Activated CD4-positive, alpha-beta memory T cell treated with anti-CD3 and anti-CD28 coated beads for 36 hours (primary cell): ENCODE results near the gene NAA50. TPM values are rescaled to one million over a fixed set of nuclear protein-coding genes. Genes with fewer than 3 reads are reported as not detected.

Experiments
- CTCF ChIA-PET: fragments of 350-600 bp; sonication (Branson Sonifier 250); formaldehyde crosslinking; loops from one replicate; lab custom pipeline; 2021; ENCODE audit warnings: antibody characterized with exemption, inconsistent platforms; lab: Charles Lee
- POLR2A ChIA-PET: fragments of 350-600 bp; sonication (Branson Sonifier 250); formaldehyde crosslinking; loops from one replicate; lab custom pipeline; 2021; ENCODE audit warnings: antibody characterized with exemption; lab: Charles Lee
- DNase-seq: peaks from one replicate; pipeline ENCODE4 v3.0.0-alpha.2; 2020
- H3K27ac Mint-ChIP-seq: one replicate; pipeline ENCODE4 v1.8.0; 2021; ENCODE audit warnings: mixed read lengths
- H3K27me3 Mint-ChIP-seq: one replicate; pipeline ENCODE4 v1.8.0; 2021; ENCODE audit warnings: mixed read lengths
- H3K36me3 Mint-ChIP-seq: one replicate; pipeline ENCODE4 v1.8.0; 2021; ENCODE audit warnings: mixed read lengths
- H3K4me1 Mint-ChIP-seq: one replicate; pipeline ENCODE4 v1.8.0; 2021; ENCODE audit warnings: low read depth, mixed read lengths
- H3K4me3 Mint-ChIP-seq: one replicate; pipeline ENCODE4 v1.8.0; 2021; ENCODE audit warnings: mild to moderate bottlenecking, mixed read lengths
- H3K9me3 Mint-ChIP-seq: one replicate; pipeline ENCODE4 v1.8.0; 2021; ENCODE audit warnings: mixed read lengths
- intact Hi-C: fragments of 100-400 bp; cut with micrococcal nuclease; formaldehyde crosslinking; loops from one replicate; pipeline ENCODE4 v1.15.1; 2023
- total RNA-seq, 2 experiments: library from RNA; stranded (reverse); gene quantifications; one replicate each; pipeline ENCODE4 v1.2.3, GENCODE V29; 2021

NAA50 gene
- total RNA-seq, 2 experiments from 2014 or later, result 112 to 113 TPM

GRCh38 chr3:113684271-113684819 lies 61.7 kb downstream of the NAA50 start:
- no peaks in the 10 kb centered on the region for H3K4me1 Mint-ChIP-seq
- H3K9me3 Mint-ChIP-seq, result peaks cover 15% of the 10 kb centered on the region
- no peak for DNase-seq
- CTCF ChIA-PET, result no interaction called here
- POLR2A ChIA-PET, result no interaction called here
- H3K36me3 Mint-ChIP-seq, result peaks cover 18% of the 10 kb centered on the region
- intact Hi-C loops, result no loop called here
- H3K27ac Mint-ChIP-seq, result no peak overlapping the region
- no peak overlapping the region for H3K4me3 Mint-ChIP-seq
- H3K27me3 Mint-ChIP-seq, result no peaks in the 10 kb centered on the region

- POLR2A ChIA-PET, result interaction anchor here (2.0 kb wide), 1 partner anchor 15 kb away, joined by 5 read pairs; no protein-coding TSS in a partner anchor
- intact Hi-C loops, result no loop called here
- Mint-ChIP-seq H3K27ac (no peak overlapping the region), H3K36me3 (peaks cover 18% of the 10 kb centered on the region), H3K4me1 (peaks cover 3% of the 10 kb centered on the region), H3K4me3 (no peak overlapping the region), H3K27me3 (no peaks in the 10 kb centered on the region), H3K9me3 (no peaks in the 10 kb centered on the region)
- no peak for DNase-seq
- CTCF ChIA-PET, result no interaction called here
Measured at GRCh38 chr3:113678773-113679172, 67.3 kb downstream of the NAA50 start.

GRCh38 chr3:113677737-113678136 lies 68.3 kb downstream of the NAA50 start:
- H3K36me3 Mint-ChIP-seq, result peaks cover 16% of the 10 kb centered on the region
- intact Hi-C loops, result no loop called here
- peaks cover 3% of the 10 kb centered on the region for H3K4me1 Mint-ChIP-seq
- no peaks in the 10 kb centered on the region for H3K9me3 Mint-ChIP-seq
- DNase-seq, result no peak
- CTCF ChIA-PET, result no interaction called here
- H3K27ac Mint-ChIP-seq, result no peak overlapping the region
- no peaks in the 10 kb centered on the region for H3K27me3 Mint-ChIP-seq
- POLR2A ChIA-PET, result interaction anchor here (2.0 kb wide), 1 partner anchor 16 kb away, joined by 5 read pairs; no protein-coding TSS in a partner anchor
- no peak overlapping the region for H3K4me3 Mint-ChIP-seq

DNA sequence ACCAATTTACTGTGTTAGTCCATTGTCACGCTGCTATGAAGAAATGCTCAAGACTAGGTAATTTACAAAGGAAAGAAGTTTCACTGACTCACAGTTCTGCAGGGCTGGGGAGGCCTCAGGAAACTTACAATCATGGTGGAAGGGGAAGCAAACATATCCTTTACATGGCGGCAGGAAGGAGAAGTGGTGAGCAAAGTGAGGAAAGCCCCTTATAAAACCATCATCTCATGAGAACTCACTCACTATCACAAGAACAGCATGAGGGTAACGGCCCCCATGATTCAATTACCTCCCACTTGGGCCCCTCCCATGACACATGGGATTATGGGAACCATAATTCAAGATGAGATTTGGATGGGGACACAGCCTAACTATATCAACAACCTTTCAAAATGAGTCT lies 69.8 kb downstream of the NAA50 start:
- Mint-ChIP-seq H3K27me3 (no peaks in the 10 kb centered on the region), H3K27ac (no peak overlapping the region), H3K9me3 (no peaks in the 10 kb centered on the region), H3K4me3 (no peak overlapping the region), H3K36me3 (peaks cover 16% of the 10 kb centered on the region), H3K4me1 (peaks cover 3% of the 10 kb centered on the region)
- ChIA-PET POLR2A (no interaction called here), CTCF (interaction anchor here (0.8 to 1.1 kb wide), 2 partner anchors 13 to 14 kb away, joined by 3 read pairs; no protein-coding TSS in a partner anchor)
- intact Hi-C loops, result no loop called here
- no peak for DNase-seq

- Mint-ChIP-seq H3K27ac (no peak overlapping the region), H3K9me3 (no peaks in the 10 kb centered on the region), H3K27me3 (no peaks in the 10 kb centered on the region), H3K4me1 (peaks cover 7% of the 10 kb centered on the region), H3K36me3 (peaks cover 20% of the 10 kb centered on the region), H3K4me3 (no peak overlapping the region)
- CTCF ChIA-PET, result interaction anchor here (0.6 kb wide), 1 partner anchor 178 kb away, joined by 4 read pairs; no protein-coding TSS in a partner anchor
- POLR2A ChIA-PET, result no interaction called here
- DNase-seq, result no peak
- intact Hi-C loops, result no loop called here
Measured at GRCh38 chr3:113673593-113673992, 72.5 kb downstream of the NAA50 start.

DNA sequence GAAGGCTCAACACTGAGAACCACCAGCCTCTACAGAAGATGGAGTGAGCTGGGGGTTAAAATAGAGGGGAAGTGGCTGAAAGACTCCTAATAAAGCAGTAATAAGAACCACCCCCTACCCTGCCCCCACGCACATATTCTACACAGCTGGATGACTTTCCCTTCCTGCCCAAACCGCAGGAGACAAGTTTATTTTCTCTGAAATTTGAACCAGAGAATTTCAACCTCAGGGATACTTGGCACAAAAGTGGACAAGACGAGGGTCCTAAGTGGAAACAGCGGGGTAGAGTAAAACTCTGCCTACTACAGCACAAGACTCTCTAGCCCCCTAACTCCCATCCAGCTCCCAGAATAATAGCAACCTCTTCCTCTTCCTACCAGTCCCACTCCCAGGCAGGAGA lies 78.0 kb downstream of the NAA50 start:
- no peaks in the 10 kb centered on the region for H3K9me3 Mint-ChIP-seq
- no peak overlapping the region for H3K4me3 Mint-ChIP-seq
- POLR2A ChIA-PET, result no interaction called here
- no peaks in the 10 kb centered on the region for H3K27me3 Mint-ChIP-seq
- DNase-seq, result no peak
- no peak overlapping the region for H3K27ac Mint-ChIP-seq
- H3K36me3 Mint-ChIP-seq, result peaks cover 17% of the 10 kb centered on the region
- CTCF ChIA-PET, result no interaction called here
- intact Hi-C loops, result no loop called here
- peaks cover 7% of the 10 kb centered on the region for H3K4me1 Mint-ChIP-seq

Other genes starting within 250 kb of the NAA50 start
- gene SPICE1, start 231.1 kb downstream of the NAA50 start, total RNA-seq, result 10 to 100 TPM; 23.1 to 24.1 TPM
- gene SIDT1, start 213.7 kb downstream of the NAA50 start, total RNA-seq, result 10 to 100 TPM; 11.3 TPM
- 10 to 100 TPM; 11.7 to 12.2 TPM for gene USF3, start 49.6 kb downstream of the NAA50 start, total RNA-seq
- 10 to 100 TPM; 43.5 to 45.4 TPM for gene ATP6V1A, start 786 bp upstream of the NAA50 start, total RNA-seq
- gene GRAMD1C, start 92.5 kb upstream of the NAA50 start, total RNA-seq, result 1 to 10 TPM in 1 of 2 experiments, under 1 TPM in 1; 0.64 to 1.2 TPM
- 1 to 10 TPM; 5.4 to 6.6 TPM for gene ZDHHC23, start 201.8 kb upstream of the NAA50 start, total RNA-seq